GM20000 (cell line): Measurements from ENCODE around the gene ELF4.

Experiments
- DNase-seq: peaks from one replicate; pipeline ENCODE4 v3.0.0; 2012; ENCODE audit warnings: low spot score
- TF ChIP-seq, protein P1 (sequence below): IDR thresholded peaks from 2 replicates; pipeline ENCODE4 v1.5.1; 2012; ENCODE audit warnings: mild to moderate bottlenecking, control low read depth; ENCODE audit errors: extremely low read depth, missing control alignments

Gene ELF4

DNA sequence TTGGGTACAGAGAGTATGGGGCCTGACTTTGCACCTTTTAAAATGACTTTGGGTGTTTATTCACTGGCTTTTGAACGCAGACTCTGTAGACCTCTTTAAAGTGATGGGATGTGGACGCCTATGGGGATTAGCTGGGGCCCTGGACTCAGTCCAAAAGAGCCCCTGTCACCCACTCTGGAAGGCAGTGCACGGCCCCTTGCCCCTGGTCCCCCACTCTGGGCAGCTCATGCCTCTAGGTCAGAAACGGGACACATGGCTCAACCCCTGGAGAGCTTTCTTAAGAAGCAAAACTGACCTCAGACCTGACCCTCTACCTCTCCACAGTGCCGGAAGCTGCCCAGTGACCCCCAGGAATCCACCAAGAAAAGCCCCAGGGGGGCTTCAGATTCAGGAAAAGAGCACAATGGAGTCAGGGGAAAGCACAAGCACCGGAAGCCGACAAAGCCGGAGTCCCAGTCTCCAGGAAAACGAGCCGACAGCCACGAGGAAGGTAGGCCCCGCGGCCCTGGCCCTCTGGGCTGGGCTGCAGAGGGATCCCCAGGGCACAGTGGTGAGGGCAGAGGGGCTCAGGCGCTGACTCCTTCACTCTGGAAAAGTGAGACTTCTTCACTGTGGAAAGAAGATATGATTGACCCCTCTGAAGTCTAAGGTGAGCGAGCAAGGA lies 89.5 kb downstream of the ELF4 start:
- DNase-seq, result no peak
- TF ChIP-seq, protein P1, sequence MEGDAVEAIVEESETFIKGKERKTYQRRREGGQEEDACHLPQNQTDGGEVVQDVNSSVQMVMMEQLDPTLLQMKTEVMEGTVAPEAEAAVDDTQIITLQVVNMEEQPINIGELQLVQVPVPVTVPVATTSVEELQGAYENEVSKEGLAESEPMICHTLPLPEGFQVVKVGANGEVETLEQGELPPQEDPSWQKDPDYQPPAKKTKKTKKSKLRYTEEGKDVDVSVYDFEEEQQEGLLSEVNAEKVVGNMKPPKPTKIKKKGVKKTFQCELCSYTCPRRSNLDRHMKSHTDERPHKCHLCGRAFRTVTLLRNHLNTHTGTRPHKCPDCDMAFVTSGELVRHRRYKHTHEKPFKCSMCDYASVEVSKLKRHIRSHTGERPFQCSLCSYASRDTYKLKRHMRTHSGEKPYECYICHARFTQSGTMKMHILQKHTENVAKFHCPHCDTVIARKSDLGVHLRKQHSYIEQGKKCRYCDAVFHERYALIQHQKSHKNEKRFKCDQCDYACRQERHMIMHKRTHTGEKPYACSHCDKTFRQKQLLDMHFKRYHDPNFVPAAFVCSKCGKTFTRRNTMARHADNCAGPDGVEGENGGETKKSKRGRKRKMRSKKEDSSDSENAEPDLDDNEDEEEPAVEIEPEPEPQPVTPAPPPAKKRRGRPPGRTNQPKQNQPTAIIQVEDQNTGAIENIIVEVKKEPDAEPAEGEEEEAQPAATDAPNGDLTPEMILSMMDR, result no peak

DNA sequence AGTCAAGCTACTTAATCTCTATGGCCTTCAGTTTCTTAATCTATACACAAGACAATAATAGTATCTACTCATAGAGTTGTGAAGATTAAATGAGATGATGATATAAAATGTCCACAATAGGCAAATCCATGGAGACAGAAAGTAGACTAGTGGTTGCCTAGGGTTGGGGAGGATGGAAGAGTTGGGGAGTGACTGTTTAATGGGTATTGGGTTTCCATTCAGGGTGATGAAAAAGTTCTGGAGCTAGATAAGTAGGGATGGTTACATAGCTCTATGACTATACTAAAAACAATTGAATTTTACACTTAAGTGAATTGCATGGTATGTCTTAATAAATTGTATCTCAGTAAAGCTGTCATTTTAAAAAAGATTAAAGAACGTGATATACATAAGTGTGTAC lies 92.2 kb downstream of the ELF4 start:
- TF ChIP-seq, protein P1, result no peak
- no peak for DNase-seq

DNA sequence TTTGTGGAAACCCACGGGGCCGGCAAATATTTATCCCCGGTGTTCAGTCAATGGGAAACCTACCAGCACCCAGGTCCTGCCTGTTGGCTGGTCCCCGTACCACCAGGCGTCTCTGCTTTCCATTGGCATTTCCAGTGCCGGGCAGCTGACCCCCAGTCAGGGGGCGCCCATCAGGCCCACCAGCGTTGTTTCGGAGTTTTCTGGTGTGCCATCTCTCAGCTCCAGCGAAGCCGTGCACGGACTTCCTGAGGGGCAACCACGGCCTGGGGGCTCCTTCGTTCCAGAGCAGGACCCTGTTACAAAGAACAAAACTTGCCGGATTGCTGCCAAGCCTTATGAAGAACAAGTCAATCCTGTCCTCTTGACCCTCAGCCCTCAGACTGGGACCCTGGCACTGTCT lies 95.1 kb downstream of the ELF4 start:
- TF ChIP-seq, protein P1, result no peak
- DNase-seq, result no peak
